HG03280 (cell line): ENCODE measurements around the gene STAC3.
A peak's percentile ranks its signal among the peaks of the same experiment; 100 is the strongest.

Experiments
- ATAC-seq: cut with Tn5 transposase; IDR thresholded peaks from one replicate; pipeline ENCODE4 v1.9.1; 2021; ENCODE audit warnings: mild to moderate bottlenecking, moderate library complexity; ENCODE audit not compliant: unreplicated experiment

The STAC3 gene

GRCh38 chr12:57255916-57256315, 4.9 kb upstream of the STAC3 start:
- no peak for ATAC-seq

GRCh38 chr12:57254506-57255280, 3.7 kb upstream of the STAC3 start:
- no peak for ATAC-seq

DNA sequence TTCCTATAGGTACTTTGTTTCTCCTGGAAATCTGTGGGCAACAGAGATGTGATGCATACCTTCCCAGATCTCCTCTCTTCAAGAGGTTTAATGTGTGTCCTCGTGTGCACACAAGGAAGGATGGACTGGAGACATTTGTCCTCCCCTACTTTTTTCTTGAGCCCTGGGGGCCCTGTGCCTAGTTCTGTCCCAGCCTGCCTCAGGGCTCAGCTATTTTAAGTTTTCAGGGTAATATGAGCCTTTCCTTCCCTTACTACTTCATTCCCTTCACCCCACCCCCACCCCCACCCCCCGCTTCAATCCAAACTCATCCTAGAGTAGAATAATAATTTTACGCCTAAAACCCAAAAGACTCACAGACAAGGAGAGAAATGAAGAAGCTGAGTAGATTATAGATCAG, 446 bp downstream of the STAC3 start:
- no peak for ATAC-seq

DNA sequence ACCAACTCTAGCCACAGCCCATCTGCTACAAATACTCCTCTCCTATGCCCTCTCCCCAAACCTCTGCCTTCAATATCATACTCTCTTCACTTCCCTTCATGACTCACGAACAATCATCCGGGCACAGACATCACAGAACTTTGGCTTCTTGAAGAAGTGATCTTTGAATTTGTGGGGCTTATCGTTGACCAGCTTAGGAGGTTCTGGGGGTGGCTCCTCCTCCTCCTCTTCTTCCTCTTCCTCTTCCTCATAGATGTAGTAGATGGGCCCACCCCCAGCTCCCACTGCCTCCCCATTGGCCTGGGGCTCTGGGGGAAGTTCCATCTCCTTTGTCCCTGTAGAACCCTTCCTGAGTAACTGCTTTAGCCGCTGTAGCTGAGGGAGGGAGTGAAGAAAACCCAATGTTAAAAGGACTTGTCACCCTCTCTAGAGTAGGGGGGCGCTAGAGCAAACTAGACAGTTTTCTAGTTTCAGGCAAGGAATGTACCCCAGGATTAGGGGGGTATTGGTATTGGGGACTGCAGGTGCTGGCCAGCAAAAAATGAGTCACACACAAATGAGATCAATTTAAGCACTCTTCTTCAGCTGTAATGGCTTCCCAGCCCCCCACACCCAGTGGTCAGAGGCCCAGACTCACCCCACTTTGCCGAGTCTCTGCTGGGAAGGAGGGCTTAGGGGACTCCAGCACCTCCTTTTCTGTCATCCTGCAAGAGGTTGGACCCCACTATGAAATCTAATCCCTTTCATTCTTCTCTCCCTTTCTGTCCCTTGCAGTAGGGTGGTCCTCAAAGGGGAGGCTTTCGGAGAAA, 1.8 kb downstream of the STAC3 start:
- ATAC-seq, result no peak

GRCh38 chr12:57247041-57247440, 3.9 kb downstream of the STAC3 start:
- no peak for ATAC-seq

GRCh38 chr12:57244312-57244696, 6.7 kb downstream of the STAC3 start:
- no peak for ATAC-seq

DNA sequence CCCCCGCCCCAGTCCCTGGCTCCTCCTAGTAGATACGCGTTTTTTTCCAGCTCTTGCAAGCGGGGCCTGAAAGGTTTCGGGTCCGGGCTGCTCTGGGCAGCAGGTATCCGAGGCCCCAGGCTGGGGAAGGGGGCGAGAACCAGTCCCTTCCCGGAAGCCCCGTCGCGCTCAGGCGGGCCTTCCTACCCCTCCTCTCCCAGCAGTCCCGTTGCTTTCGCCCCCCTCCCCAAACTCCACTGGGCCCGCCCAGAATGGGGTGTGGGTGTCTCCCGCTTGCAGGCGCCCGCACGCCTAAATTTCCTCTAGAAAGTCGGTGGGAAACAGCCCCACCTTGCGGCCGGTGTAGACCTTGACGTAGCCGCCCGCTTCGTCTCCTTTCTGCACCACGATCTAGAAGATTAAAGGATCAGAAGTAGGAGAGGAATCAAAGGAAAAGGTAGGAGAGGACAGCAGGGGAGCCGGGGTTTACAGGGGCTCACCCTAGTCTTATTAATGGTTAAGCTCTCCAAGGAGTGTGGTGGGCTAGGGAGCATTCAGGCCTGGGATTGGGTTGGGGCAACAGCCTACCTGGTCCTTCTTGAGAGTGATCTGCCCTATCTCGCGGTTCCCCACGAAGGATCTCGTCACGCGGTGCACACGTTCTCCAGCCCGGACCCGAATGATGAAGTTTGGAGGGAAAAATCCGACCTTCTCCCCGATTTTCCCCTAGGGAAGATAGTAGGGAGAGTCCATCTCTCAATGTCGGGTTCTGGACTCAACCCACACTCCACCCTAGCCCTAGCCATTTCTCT, 7.3 kb downstream of the STAC3 start:
- ATAC-seq, result no peak

- peak; percentile 37 for ATAC-seq
These were observed 8.1 kb downstream of the STAC3 start for GRCh38 chr12:57242691-57243454.

GRCh38 chr12:57242329-57242690, 8.7 kb downstream of the STAC3 start:
- no peak for ATAC-seq

DNA sequence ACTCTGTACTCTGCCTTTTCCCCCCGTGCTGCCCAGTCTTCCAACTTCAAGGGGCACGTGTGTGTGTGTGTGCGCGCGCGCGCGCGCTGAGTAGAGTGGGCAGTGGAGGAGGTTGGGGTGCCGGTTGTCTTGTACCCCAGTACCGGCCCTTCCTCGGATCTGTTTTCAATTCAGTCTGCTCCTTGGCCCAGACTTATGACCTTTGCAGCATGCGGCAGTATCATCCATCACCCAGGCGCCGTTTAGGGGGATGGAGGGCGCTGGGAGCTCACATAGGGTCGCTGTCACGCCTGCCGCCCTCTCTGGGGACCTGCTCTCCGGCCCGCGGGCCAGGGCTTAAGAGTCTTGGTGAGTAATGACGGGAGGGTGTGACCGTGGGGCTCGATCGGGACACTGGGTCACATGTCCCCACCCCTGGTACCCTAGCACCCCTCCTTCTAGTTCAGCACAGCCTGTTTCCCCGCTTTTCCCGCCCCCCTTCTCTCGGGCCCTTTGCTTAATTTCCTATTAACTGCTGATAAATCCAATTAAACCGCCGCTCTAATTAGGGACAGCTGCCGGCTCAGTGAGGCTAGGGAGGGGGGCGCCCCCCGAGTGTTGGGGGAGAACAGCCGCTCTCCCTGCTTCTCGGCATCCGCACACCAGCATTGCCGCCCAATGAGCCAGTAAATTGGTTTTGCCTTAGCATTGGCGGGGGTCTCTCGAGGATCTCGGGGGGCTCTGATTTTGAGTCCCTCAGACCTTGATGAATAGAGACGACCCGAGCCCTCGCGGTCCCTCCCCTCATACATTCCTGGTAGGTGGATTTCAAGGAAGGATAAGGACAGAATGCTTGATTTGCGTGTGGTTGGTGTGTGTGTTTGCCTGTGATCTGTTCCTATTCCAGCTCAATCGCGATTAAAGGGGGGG, 9.3 kb downstream of the STAC3 start:
- ATAC-seq, result no peak

- no peak for ATAC-seq
These were observed 10.0 kb downstream of the STAC3 start for GRCh38 chr12:57240926-57241401.

- no peak for ATAC-seq
These were observed 10.7 kb downstream of the STAC3 start for GRCh38 chr12:57240066-57240921.

GRCh38 chr12:57239587-57240065, 11.4 kb downstream of the STAC3 start:
- ATAC-seq, result no peak

DNA sequence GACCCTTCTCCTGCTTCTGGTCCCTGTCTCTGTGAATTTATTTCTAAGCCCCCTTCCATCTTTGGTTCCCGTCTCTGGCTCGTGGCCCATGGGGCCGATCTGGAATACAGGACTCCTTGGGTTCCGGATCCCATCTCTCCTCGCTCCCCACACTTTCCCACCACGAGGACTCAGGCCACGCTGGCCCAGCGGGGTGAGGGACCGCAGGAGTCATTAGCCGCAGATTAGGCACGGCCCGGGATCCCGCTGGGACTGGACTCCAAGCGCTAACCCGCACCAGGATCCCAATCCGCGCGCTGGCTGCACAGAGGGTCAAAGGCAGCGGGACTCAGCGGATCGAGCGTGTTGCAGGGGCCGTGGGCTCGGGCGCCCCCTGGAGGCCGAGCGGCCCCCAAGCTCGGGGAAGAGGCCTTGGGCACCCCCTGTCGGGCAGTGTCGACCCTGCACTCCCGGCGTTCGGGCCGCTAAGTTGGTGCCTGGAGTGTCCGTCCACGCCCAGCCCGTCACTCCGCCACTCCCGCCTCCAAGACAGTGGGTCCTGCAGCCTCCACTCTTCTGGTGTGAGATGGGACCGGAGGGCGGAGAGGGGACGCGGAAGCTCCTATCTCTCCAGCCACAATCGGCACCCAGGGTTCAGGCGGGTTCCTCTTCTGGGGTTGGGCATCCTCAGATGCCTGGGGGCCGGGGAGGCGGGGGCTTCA, 12.0 kb downstream of the STAC3 start:
- peak; percentile 51 for ATAC-seq

DNA sequence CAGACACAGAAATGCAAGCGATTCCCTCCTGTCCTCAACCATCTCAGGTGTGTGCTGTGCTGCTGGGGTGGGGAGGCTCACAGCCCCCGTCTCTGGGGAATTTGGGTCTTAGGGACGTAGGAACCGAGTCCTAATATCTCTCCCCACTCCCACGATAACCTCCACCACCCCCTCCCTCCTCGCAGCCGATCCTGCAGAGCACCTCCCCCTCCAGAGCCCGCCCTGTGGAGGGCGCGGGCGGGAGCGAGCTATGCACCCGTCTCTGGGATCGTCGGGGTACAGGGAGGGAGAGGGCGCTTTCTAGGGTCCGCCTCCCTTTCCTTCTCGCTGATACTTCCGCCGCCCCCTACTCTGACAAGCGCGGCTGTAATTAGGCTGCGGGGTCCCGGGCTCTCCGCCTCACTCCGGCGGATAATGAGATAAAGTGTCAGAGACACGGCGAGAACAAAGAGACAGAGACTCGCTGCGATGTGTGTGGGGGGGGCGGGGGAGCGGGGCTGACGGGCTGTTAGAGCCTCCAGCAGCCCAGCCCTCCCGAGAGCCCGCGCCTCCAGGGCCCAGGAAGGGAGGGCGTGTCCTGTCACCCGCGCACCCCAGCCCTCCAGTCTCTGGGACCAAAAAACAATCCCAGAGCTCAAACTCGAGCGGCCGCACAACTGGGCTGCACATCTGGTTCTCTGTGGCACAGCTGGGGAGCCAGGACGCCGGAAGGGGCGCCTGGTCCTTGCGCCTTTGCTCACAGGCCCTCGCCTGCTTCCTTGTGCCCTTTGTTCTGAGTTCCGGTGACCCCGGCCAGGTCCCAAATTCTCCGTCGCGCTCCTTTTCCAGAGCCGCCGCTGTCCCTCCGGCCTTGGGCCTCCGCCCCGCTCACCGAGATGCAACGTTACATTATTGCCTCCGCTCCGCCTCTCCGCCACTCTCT, 12.8 kb downstream of the STAC3 start:
- ATAC-seq, result no peak

DNA sequence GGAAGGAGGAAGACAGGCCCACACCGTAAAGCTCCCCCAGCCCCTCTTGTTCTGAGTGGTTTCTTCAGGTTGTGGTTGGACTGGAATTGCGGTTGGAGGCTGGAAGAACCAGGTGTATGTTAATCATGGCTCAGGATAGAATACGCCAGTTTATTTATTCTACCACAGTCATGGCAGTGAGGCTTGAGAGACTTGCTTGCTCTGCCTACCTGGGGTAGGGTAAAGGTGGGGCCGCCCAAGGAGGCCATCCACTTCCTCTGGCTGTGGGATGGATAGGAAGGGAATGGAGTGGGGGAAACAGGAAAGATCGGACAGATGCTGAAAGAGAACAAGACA, 13.4 kb downstream of the STAC3 start:
- ATAC-seq, result no peak
